Epidermal melanocyte (primary cell): ENCODE results near the gene TMEM51.

Experiments used
- DNase-seq: peaks from one replicate; pipeline ENCODE4 v3.0.0; 2011; ENCODE audit warnings: low spot score; ENCODE audit not compliant: insufficient read length

Gene TMEM51

GRCh38 chr1:15195420-15196052 lies 42.0 kb downstream of the TMEM51 start:
- DNase-seq, result no peak

GRCh38 chr1:15196069-15196468 lies 42.5 kb downstream of the TMEM51 start:
- no peak for DNase-seq

- no peak for DNase-seq
Measured at GRCh38 chr1:15196807-15197530, 43.4 kb downstream of the TMEM51 start.

- DNase-seq, result no peak
Measured at GRCh38 chr1:15197591-15198447, 44.3 kb downstream of the TMEM51 start.

GRCh38 chr1:15198684-15199083 lies 45.1 kb downstream of the TMEM51 start:
- DNase-seq, result no peak

GRCh38 chr1:15201221-15201620 lies 47.7 kb downstream of the TMEM51 start:
- no peak for DNase-seq

GRCh38 chr1:15201849-15202551 lies 48.5 kb downstream of the TMEM51 start:
- no peak for DNase-seq

GRCh38 chr1:15204931-15205330 lies 51.4 kb downstream of the TMEM51 start:
- DNase-seq, result no peak

GRCh38 chr1:15205586-15206346 lies 52.2 kb downstream of the TMEM51 start:
- no peak for DNase-seq

GRCh38 chr1:15206418-15207030 lies 53.0 kb downstream of the TMEM51 start:
- DNase-seq, result no peak

- DNase-seq, result no peak
Measured at GRCh38 chr1:15207031-15207828, 53.7 kb downstream of the TMEM51 start.

- DNase-seq, result no peak
Measured at GRCh38 chr1:15207829-15208429, 54.4 kb downstream of the TMEM51 start.

GRCh38 chr1:15210651-15211375 lies 57.3 kb downstream of the TMEM51 start:
- DNase-seq, result no peak

GRCh38 chr1:15211424-15211823 lies 57.9 kb downstream of the TMEM51 start:
- DNase-seq, result no peak

GRCh38 chr1:15212216-15212953 lies 58.8 kb downstream of the TMEM51 start:
- no peak for DNase-seq

- DNase-seq, result no peak
Measured at GRCh38 chr1:15212954-15213291, 59.4 kb downstream of the TMEM51 start.

GRCh38 chr1:15213341-15213821 lies 59.8 kb downstream of the TMEM51 start:
- no peak for DNase-seq

- DNase-seq, result no peak
Measured at GRCh38 chr1:15214527-15214926, 61.0 kb downstream of the TMEM51 start.
